ENCODE data around the gene NRSN2.

NRSN2 gene

DNA sequence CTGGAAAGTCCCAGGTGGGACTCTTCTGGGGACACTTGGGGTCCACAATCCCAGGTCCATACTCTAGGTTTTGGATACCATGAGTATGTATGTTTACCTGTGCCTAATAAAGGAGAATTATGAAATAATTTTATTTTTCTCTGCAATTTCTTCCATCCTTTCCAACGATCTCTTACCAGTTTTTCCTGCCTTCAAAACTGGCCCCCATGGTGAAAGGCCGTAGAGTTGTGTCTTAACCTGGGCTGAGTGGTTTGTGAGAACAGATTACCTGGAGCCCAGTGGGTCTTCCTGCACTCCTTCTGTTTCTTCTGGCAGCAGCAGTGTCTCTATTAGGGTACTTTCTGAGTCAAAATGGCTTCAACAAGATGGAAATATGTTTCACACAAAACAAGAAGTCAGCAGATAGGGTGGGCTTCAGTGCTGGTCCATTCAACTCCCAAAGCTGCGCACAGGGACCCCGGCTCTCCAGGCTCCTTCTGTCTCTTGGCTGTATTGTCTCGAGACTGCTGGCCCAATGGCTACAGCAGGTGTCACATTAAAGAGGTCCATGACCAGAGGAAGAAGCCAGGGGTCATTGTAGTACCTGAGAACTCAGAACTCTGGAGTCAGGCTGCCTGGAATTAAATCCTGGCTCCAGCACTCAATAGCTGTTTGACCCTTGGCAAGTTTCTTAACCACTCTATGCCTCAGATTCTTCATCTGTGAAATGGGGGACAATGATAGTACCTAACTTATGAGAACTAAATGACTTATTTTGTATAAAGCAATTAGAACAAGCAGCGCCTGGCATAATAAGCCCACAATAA lies 50.7 kb downstream of the NRSN2 start:
- DNase-seq (ENCODE audit: low spot score): no peak

DNA sequence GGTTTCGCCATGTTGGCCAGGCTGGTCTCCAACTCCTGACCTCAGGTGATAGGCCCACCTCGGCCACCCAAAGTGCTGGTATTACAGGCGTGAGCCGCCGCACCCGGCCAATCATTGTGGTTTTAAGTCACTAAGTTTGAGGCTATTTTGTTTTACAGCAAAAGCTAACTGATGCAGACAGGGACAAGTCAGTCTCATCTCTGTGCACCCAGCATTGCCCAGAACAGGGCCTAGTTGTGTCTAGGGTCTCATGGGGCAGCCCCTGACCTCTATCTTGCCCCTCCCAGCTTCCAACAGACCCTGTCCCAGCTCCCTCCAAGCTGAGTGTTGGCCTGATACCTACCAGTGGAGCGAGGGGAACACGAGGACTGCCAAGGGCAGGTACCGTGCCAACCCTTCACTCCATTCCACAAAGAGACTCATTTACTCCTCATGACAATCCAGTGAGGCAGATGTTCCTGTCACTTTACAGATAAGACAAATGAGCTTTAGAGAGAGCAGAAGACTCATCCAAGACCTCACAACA lies 52.3 kb downstream of the NRSN2 start:
- no peak for DNase-seq (ENCODE audit: low spot score)

GRCh38 chr20:400128-400453 lies 53.2 kb downstream of the NRSN2 start:
- DNase-seq (ENCODE audit: low spot score): no peak

GRCh38 chr20:400454-401275 lies 53.8 kb downstream of the NRSN2 start:
- DNase-seq (ENCODE audit: low spot score): no peak

GRCh38 chr20:401682-402495 lies 55.0 kb downstream of the NRSN2 start:
- DNase-seq (ENCODE audit: low spot score): no peak

GRCh38 chr20:402496-402885 lies 55.6 kb downstream of the NRSN2 start:
- DNase-seq (ENCODE audit: low spot score): no peak

- no peak for DNase-seq (ENCODE audit: low spot score)
Observed at GRCh38 chr20:402898-403581, 56.1 kb downstream of the NRSN2 start.

DNA sequence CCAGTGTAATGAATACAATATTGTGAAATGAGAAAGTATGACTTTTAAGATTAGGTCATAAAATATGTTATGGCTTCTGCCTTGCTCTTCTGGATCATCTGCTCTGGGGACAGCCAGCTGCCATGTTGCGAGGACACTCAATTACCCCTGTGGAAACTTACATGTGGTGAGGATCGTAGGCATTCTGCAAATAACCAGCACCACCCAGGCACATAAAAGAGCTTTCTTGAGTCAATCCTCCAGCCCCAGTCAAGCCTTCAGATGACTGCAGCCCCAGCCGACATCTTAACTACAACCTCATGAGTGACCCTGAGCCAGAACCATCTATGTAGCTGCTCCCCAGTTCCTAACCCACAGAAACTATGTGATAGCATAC lies 56.7 kb downstream of the NRSN2 start:
- no peak for DNase-seq (ENCODE audit: low spot score)

DNA sequence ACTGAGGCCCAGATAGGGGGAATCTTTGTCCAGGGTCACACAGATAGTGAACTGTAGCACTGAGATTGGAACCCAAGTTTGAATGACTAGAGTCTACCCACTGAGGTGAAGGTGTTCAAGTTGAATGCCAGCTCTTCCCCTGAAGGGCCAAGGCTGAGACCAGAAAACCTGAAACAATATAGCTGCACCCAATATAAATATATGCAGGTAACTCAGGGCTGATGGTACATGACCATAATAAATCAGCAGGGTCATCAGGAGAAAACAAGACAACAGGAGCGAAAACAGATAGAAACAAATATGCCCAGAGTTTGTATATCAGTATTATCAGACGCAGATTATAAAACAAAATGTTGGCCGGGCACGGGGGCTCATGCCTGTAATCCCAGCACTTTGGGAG lies 57.2 kb downstream of the NRSN2 start:
- no peak for DNase-seq (ENCODE audit: low spot score)
